BE2C (cell line): ENCODE data around the gene OR2AE1.

ENCODE experiments used
- DNase-seq: peaks from one replicate; pipeline ENCODE4 v3.0.0-alpha.2; 2020
- H3K27me3 ChIP-seq: fragments of 250-450 bp; sonication (Bioruptor Pico); 2 replicates; pipeline ENCODE4 v1.5.1; 2020; ENCODE audit warnings: mild to moderate bottlenecking
- H3K36me3 ChIP-seq: fragments of 250-450 bp; sonication (Bioruptor Pico); 2 replicates; pipeline ENCODE4 v1.5.1; 2020; ENCODE audit warnings: mild to moderate bottlenecking
- H3K4me1 ChIP-seq: fragments of 250-450 bp; sonication (Bioruptor Pico); 2 replicates; pipeline ENCODE4 v1.5.1; 2020
- H3K4me3 ChIP-seq: 2 replicates; pipeline ENCODE4 v1.5.1; 2011; ENCODE audit warnings: low read depth, low read length
- H3K9me3 ChIP-seq: fragments of 250-450 bp; sonication (Bioruptor Pico); 2 replicates; pipeline ENCODE4 v1.5.1; 2020
- CTCF ChIP-seq: IDR thresholded peaks from 2 replicates; pipeline ENCODE4 v1.5.1; 2012; ENCODE audit warnings: mild to moderate bottlenecking, low read depth, low read length

OR2AE1 gene

GRCh38 chr7:99910976-99911375 is 34.1 kb upstream of the OR2AE1 start:
- H3K4me3 ChIP-seq = no peak overlapping the region
- H3K36me3 ChIP-seq = peaks cover 29% of the 10 kb centered on the region

GRCh38 chr7:99901581-99901980 is 24.7 kb upstream of the OR2AE1 start:
- no peak for DNase-seq
- TF ChIP-seq CTCF = no peak
- Histone ChIP-seq H3K27me3 (no peaks in the 10 kb centered on the region), H3K9me3 (no peaks in the 10 kb centered on the region), H3K36me3 (peaks cover 37% of the 10 kb centered on the region), H3K4me3 (no peak overlapping the region), H3K4me1 (no peaks in the 10 kb centered on the region)

More at GRCh38 chr7:99910976-99911375, 34.1 kb upstream of the OR2AE1 start:
- DNase-seq = no peak
- TF ChIP-seq CTCF = no peak
- Histone ChIP-seq H3K27me3 (no peaks in the 10 kb centered on the region), H3K4me1 (no peaks in the 10 kb centered on the region), H3K9me3 (no peaks in the 10 kb centered on the region)

DNA sequence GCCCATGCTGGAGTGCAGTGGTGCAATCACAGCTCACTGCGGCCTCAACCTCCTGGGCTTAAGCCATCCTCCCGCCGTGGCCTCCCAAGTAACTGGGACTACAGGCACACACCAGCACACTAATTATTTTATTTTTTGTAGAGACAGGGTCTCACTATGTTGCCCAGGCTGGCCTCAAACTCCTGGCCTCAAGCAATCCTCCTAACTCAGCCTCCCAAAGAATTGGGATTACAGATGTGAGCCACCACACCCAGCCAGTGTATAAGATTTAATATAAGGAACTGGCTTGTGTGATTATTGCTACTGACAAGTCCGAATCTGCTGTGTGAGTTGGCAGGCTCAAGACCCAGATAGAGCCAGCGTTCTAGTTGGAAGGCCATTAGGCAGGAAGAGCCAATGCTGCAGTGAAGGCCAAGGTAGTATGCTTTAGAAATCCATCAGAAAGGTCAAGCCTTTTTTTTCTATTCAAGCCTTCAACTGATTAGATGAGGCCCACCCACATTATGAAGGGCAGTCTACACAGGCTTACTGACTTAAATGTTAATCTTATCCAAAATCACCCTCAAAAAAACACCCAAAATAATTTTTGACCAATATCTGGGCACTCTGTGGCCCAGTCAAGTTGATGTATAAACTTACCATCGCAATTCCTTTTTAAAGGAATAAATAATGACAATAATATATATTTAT is 23.1 kb upstream of the OR2AE1 start:
- no peak for TF ChIP-seq CTCF
- Histone ChIP-seq H3K9me3 (no peaks in the 10 kb centered on the region), H3K36me3 (peaks cover 31% of the 10 kb centered on the region), H3K27me3 (no peaks in the 10 kb centered on the region), H3K4me3 (no peak overlapping the region), H3K4me1 (no peaks in the 10 kb centered on the region)
- DNase-seq = no peak

- no peak for DNase-seq
- H3K9me3 ChIP-seq = no peaks in the 10 kb centered on the region
- H3K4me3 ChIP-seq = no peak overlapping the region
- no peak for TF ChIP-seq CTCF
- H3K27me3 ChIP-seq = no peaks in the 10 kb centered on the region
- no peaks in the 10 kb centered on the region for H3K4me1 ChIP-seq
- peaks cover 26% of the 10 kb centered on the region for H3K36me3 ChIP-seq
Measured at GRCh38 chr7:99898836-99899235, 22.0 kb upstream of the OR2AE1 start.

DNA sequence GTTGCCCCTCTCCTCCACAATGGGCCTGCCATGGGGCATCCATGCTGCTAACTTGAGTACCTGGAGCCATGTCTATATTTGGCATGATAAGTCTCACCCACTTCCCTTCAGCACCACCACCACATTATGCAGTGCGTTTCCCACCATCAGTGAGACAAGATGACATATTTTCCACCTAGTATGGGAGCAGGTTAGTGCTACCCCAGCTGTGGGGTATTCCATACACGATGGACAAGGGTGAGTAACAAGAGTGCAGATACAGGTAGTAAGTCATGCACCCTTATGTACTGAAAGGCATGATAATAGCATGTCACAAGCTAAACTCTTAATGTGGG is 21.2 kb upstream of the OR2AE1 start:
- H3K9me3 ChIP-seq = no peaks in the 10 kb centered on the region
- no peak for TF ChIP-seq CTCF
- peaks cover 19% of the 10 kb centered on the region for H3K36me3 ChIP-seq

GRCh38 chr7:99897322-99898022 is 20.6 kb upstream of the OR2AE1 start:
- TF ChIP-seq CTCF = no peak
- no peak overlapping the region for H3K4me3 ChIP-seq
- no peaks in the 10 kb centered on the region for H3K4me1 ChIP-seq
- no peaks in the 10 kb centered on the region for H3K9me3 ChIP-seq
- H3K27me3 ChIP-seq = no peaks in the 10 kb centered on the region
- DNase-seq = no peak
- H3K36me3 ChIP-seq = peaks cover 17% of the 10 kb centered on the region

More for the DNA sequence above, 21.2 kb upstream of the OR2AE1 start:
- Histone ChIP-seq H3K27me3 (no peaks in the 10 kb centered on the region), H3K4me3 (no peak overlapping the region), H3K4me1 (no peaks in the 10 kb centered on the region)
- DNase-seq = no peak
